K562 (cell line): Measurements from ENCODE around the gene MICAL1.

Experiments
- CBFB ChIP-seq: sonication (generic); formaldehyde crosslinking; IDR thresholded peaks from 2 replicates; pipeline ENCODE4 v1.4.0; 2020; ENCODE audit warnings: mild to moderate bottlenecking, missing genetic modification reagents
- CEBPB ChIP-seq: fragments of 450-650 bp; IDR thresholded peaks from 2 replicates; pipeline ENCODE4 v1.6.1; 2016; ENCODE audit warnings: missing genetic modification characterization, missing compliant biosample characterization
- CREBBP ChIP-seq: IDR thresholded peaks from one replicate; pipeline ENCODE4 v1.6.1; 2012; ENCODE audit warnings: low read depth, mild to moderate bottlenecking, control low read depth, inconsistent platforms, low read length
- CTCF ChIP-seq, 3 experiments: IDR thresholded peaks in 2 of 3; conservative IDR thresholded peaks in 1 of 3; 2 replicates each; pipeline ENCODE4 v1.5.1; 2011 to 2012; ENCODE audit warnings: low read length in 3 of 3, mild to moderate bottlenecking in 3 of 3, control low read depth in 2 of 3, improper control_type of control experiment in 1 of 3, inconsistent platforms in 1 of 3, low read depth in 1 of 3, mixed read lengths in 1 of 3, moderate library complexity in 1 of 3; ENCODE audit not compliant: insufficient read depth in 2 of 3
- EP300 ChIP-seq: IDR thresholded peaks from 2 replicates; pipeline ENCODE4 v1.6.1; 2012; ENCODE audit warnings: low read length, improper control_type of control experiment
- EZH2 ChIP-seq: IDR thresholded peaks from 2 replicates; pipeline ENCODE4 v1.6.1; 2012; ENCODE audit warnings: low read depth, mild to moderate bottlenecking, inconsistent platforms, low read length, borderline replicate concordance
- JUN ChIP-seq, 2 experiments: sonication (generic) in 1 of 2; formaldehyde crosslinking in 1 of 2; IDR thresholded peaks; 2 replicates each; pipeline versions ENCODE4 v1.6.1 to v1.8.0; 2012 to 2022; ENCODE audit warnings: borderline replicate concordance in 2 of 2, mild to moderate bottlenecking in 2 of 2, improper control_type of control experiment in 1 of 2, low read depth in 1 of 2, low read length in 1 of 2, missing genetic modification reagents in 1 of 2
- RFX5 ChIP-seq: IDR thresholded peaks from 2 replicates; pipeline ENCODE4 v1.6.1; 2011; ENCODE audit warnings: low read depth, mild to moderate bottlenecking, improper control_type of control experiment, low read length
- RNF2 ChIP-seq: sonication (generic); IDR thresholded peaks from 2 replicates; pipeline ENCODE4 v1.6.1; 2016
- TBP ChIP-seq: optimal IDR thresholded peaks from 2 replicates; pipeline ENCODE3; 2011; ENCODE audit warnings: low read depth, low read length, improper control_type of control experiment
- USF2 ChIP-seq: sonication (generic); formaldehyde crosslinking; IDR thresholded peaks from 2 replicates; pipeline ENCODE4 v1.5.0; 2020; ENCODE audit warnings: missing genetic modification reagents
- ZNF444 ChIP-seq: fragments of 250-450 bp; sonication (Bioruptor Pico); IDR thresholded peaks from 2 replicates; pipeline ENCODE4 v1.4.0; 2020; ENCODE audit warnings: mild to moderate bottlenecking, moderate library complexity
- TF ChIP-seq, protein P1 (sequence below): sonication (generic); formaldehyde crosslinking; IDR thresholded peaks from 2 replicates; pipeline ENCODE4 v1.9.0; 2022; ENCODE audit warnings: mild to moderate bottlenecking, missing genetic modification reagents

- TF ChIP-seq CREBBP (no peak), ZNF444 (CRISPR knock-in tag) (no peak), RFX5 (no peak), CTCF (IDR thresholded peaks at IDR 0.05 in 2 of 3, conservative IDR thresholded peaks at IDR 0.05 in 1 of 3; ENCODE audit: insufficient read depth in 2 of 3, low read depth in 1 of 3, low read length in 3 of 3) (no peak), USF2 (CRISPR knock-in tag) (no peak), TBP (no peak), RNF2 (no peak), EZH2 (no peak), CEBPB (tag) (peak; percentile 94), EP300 (no peak), CBFB (no peak), JUN (IDR thresholded peaks at IDR 0.05; ENCODE audit: borderline replicate concordance, low read depth, low read length) (no peak), JUN (CRISPR knock-in tag; IDR thresholded peaks at IDR 0.05; ENCODE audit: borderline replicate concordance) (no peak)
- TF ChIP-seq, protein P1, sequence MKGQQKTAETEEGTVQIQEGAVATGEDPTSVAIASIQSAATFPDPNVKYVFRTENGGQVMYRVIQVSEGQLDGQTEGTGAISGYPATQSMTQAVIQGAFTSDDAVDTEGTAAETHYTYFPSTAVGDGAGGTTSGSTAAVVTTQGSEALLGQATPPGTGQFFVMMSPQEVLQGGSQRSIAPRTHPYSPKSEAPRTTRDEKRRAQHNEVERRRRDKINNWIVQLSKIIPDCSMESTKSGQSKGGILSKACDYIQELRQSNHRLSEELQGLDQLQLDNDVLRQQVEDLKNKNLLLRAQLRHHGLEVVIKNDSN (CRISPR knock-in tag): no peak
Measured at GRCh38 chr6:109406196-109406595, 49.4 kb downstream of the MICAL1 start.
